Heart left ventricle (tissue), 16 donors: ENCODE measurements around the gene FKTN. TPM values are rescaled to one million over a fixed set of nuclear protein-coding genes. Genes with fewer than 3 reads are reported as not detected.

ENCODE experiments used
- ATAC-seq, 4 donors: fragments of 200-7000 bp; cut with Tn5 transposase; one replicate each; pipeline ENCODE4 v1.9.1; 2020 to 2022; ENCODE audit warnings: moderate library complexity in 4 of 4, mild to moderate bottlenecking in 3 of 4, moderate number of reproducible peaks in 1 of 4
- DNase-seq, 5 donors: peaks; one replicate each; pipeline ENCODE4 v3.0.0-alpha.2; 2020
- H3K27ac ChIP-seq, 12 donors: fragments of 200-600 bp; sonication (generic) in 4 of 12; one replicate each; pipeline versions ENCODE4 v1.5.0 to v1.8.0; 2016 to 2022; ENCODE audit warnings: mild to moderate bottlenecking in 2 of 12
- H3K27me3 ChIP-seq, 9 donors: fragments of 200-600 bp; sonication (generic) in 2 of 9; one replicate each; pipeline versions ENCODE4 v1.5.1 to v1.8.0; 2016 to 2022; ENCODE audit warnings: mild to moderate bottlenecking in 3 of 9
- H3K36me3 ChIP-seq, 9 donors: fragments of 200-600 bp; sonication (generic) in 2 of 9; one replicate each; pipeline versions ENCODE4 v1.5.0 to v1.8.0; 2018 to 2022; ENCODE audit warnings: mild to moderate bottlenecking in 2 of 9
- H3K4me1 ChIP-seq, 12 donors: fragments of 200-600 bp; sonication (generic) in 4 of 12; one replicate each; pipeline versions ENCODE4 v1.5.0 to v1.8.0; 2016 to 2022; ENCODE audit warnings: mild to moderate bottlenecking in 3 of 12
- H3K4me3 ChIP-seq, 12 donors: fragments of 200-600 bp; sonication (generic) in 4 of 12; one replicate each; pipeline versions ENCODE4 v1.5.0 to v1.8.0; 2017 to 2022; ENCODE audit warnings: mild to moderate bottlenecking in 9 of 12, moderate library complexity in 4 of 12
- H3K9me3 ChIP-seq, 12 donors: fragments of 200-600 bp; sonication (generic) in 4 of 12; one replicate each; pipeline versions ENCODE4 v1.5.0 to v1.8.0; 2016 to 2022; ENCODE audit warnings: mild to moderate bottlenecking in 1 of 12
- POLR2A ChIP-seq, 2 donors: fragments of 450-650 bp; IDR thresholded peaks; one replicate each; pipeline ENCODE4 v1.6.1; 2017; ENCODE audit warnings: antibody characterized with exemption in 2 of 2, mild to moderate bottlenecking in 2 of 2, moderate library complexity in 2 of 2
- WGBS, 4 donors: extraction: QIAGEN DNeasy Blood & Tissue Kit in 2 of 4; methylation state at CpG; one replicate each; pipeline versions ENCODE4 v1.1.5 to v1.1.7; 2013 to 2018; 5-methylcytosine and 5-hydroxymethylcytosine counted together
- intact Hi-C, 10 donors: fragments of 100-400 bp; cut with DNase I; formaldehyde crosslinking; loops; one replicate each; pipeline versions ENCODE4 v1.11.1 to v1.14.2; 2022
- polyA plus RNA-seq, 2 donors: library from polyadenylated mRNA; stranded (reverse); fragments of 200-250 nt; gene quantifications; one replicate each; pipeline ENCODE4 v1.2.3, GENCODE V29; 2013
- total RNA-seq, 9 donors: library from RNA; depleted of rRNA in 2 of 9; stranded (reverse); fragments of >200 nt in 2 of 9; fragmentation: NEBNext Ultra II Directional in 3 of 9; extraction: Animal tissue kit (Norgen Biotek cat#: 25700) in 3 of 9; gene quantifications; one replicate each; pipeline versions ENCODE4 v1.1.0 to v1.2.4, GENCODE V29; 2016 to 2023
- TF ChIP-seq, protein P1 (sequence below), 12 donors: fragments of 200-600 bp; sonication (generic) in 4 of 12; IDR thresholded peaks; one replicate each; pipeline versions ENCODE4 v1.5.0 to v1.8.0; 2018 to 2022; ENCODE audit warnings: antibody characterized with exemption in 12 of 12, mild to moderate bottlenecking in 5 of 12
- donor health status: ischemic (EF 13 %, LVEDD 7.1; RV severe dilation, severe dysfunction).
- donor health status: healthy with polysubstance abuse.
- donor health status: DM: no; HTN: yes; CAD: no.
- donor health status: DM: no; HTN: no; CAD: no.
- donor health status: ischemic (EF 25% LVEDD 6.9; RV normal size, moderate dysfunction).
- donor health status: ischemic (EF 25% LVEDD 5.7; RV mildly dilated, moderate dysfunction).
- donor health status: healthy.
- donor health status: DM: yes; HTN: yes; CAD: no.
- donor health status: ischemic (EF 35%, LVEDD 5.7; RV mildly dilated, moderate dysfunction).
- donor health status: nonischemic (EF 11% LVEDD 7.7; RV severe dilation, severe dysfunction).
- donor health status: DM: yes; HTN: yes; CAD: no.
- donor health status: PGD.
- donor health status: ischemic (EF 29% LVEDD 5.4; RV normal size, mild dysfunction).
- donor health status: nonischemic (EF 23%, LVEDD 6.1; RV moderate dilation, normal function).

The FKTN gene
- total and polyA plus RNA-seq, 11 donors = 2.3 to 12.9 (median 6.9) TPM

DNA sequence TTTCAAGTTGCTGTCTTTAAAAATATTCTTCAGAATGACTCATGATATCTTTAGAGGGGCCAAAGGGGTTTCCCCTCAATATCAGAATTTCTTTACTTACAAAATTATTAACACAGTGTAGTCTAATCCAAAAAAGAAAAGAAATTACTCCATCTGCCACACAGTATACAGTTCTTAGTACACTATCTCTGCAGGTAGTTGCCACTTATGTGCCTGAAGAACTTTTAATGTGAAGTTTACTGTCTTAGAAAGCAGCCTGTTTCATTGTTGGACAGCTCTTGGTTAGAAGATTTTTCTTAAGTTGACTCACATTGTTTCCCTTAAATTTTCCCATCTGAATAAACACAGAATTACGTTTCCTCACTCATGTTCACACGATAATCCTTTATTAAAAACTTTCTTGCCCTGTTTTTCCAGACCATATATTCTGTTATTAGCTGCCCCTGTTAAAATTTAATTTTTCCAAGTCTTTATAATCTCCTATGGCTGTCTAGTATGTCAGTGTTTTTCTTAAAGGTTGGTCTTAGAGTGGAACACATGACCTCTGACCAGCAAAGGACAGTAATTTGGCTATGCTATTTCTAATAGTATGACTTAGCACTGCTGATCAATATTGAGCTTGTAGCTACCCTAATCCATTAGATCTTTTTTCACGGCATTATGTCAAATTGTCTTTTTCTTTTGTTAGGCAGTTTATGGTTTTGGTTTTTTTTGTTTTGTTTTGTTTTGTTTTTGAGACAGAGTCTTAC, 21.8 kb upstream of the FKTN start:
- 93 to 97% (median 94%) methylated on average over 3 of the region's 3 CpGs for WGBS, 4 donors
- Histone ChIP-seq H3K9me3 (no peaks in the 10 kb centered on the region), H3K27me3 (no peaks in the 10 kb centered on the region), H3K4me3 (no peak overlapping the region), H3K4me1 (no peaks in the 10 kb centered on the region), H3K36me3 (peaks cover 0 to 26% (median 12%) of the 10 kb centered on the region in 9 donors), H3K27ac (no peak overlapping the region)
- intact Hi-C loops = no loop called here
- no peak for ATAC-seq
- TF ChIP-seq, protein P1, sequence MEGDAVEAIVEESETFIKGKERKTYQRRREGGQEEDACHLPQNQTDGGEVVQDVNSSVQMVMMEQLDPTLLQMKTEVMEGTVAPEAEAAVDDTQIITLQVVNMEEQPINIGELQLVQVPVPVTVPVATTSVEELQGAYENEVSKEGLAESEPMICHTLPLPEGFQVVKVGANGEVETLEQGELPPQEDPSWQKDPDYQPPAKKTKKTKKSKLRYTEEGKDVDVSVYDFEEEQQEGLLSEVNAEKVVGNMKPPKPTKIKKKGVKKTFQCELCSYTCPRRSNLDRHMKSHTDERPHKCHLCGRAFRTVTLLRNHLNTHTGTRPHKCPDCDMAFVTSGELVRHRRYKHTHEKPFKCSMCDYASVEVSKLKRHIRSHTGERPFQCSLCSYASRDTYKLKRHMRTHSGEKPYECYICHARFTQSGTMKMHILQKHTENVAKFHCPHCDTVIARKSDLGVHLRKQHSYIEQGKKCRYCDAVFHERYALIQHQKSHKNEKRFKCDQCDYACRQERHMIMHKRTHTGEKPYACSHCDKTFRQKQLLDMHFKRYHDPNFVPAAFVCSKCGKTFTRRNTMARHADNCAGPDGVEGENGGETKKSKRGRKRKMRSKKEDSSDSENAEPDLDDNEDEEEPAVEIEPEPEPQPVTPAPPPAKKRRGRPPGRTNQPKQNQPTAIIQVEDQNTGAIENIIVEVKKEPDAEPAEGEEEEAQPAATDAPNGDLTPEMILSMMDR (IDR thresholded peaks at IDR 0.05) = no peak
- no peak for TF ChIP-seq POLR2A (IDR thresholded peaks at IDR 0.05)
- no peak for DNase-seq

DNA sequence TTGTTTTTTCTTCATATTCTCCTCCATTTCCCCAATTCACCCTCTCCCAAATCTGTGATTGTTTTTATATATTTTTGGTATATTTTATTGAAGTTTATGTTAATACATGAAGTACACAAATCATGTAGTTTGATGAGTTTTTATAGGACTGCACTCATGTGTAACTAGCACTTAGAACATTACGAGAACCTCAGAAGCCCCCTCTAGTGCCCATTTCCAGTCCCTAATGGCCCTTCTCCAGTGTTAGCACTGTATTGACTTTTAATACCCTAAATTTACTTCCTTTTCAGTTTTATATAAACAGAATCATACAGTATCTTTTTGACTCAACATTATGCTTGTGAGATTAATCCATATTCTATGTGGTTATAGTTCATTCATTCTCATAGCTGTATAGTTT, 18.5 kb upstream of the FKTN start:
- Histone ChIP-seq H3K27ac (no peak overlapping the region), H3K4me3 (no peak overlapping the region), H3K9me3 (no peaks in the 10 kb centered on the region), H3K36me3 (peaks cover 0 to 24% (median 11%) of the 10 kb centered on the region in 9 donors), H3K4me1 (no peaks in the 10 kb centered on the region), H3K27me3 (no peaks in the 10 kb centered on the region)
- no peak for ATAC-seq
- 96 to 100% (median 97%) methylated on average over 1 of the region's 1 CpG for WGBS, 4 donors
- DNase-seq = no peak
- intact Hi-C loops = no loop called here
- TF ChIP-seq POLR2A (IDR thresholded peaks at IDR 0.05) = no peak
- TF ChIP-seq, protein P1 (IDR thresholded peaks at IDR 0.05) = no peak

DNA sequence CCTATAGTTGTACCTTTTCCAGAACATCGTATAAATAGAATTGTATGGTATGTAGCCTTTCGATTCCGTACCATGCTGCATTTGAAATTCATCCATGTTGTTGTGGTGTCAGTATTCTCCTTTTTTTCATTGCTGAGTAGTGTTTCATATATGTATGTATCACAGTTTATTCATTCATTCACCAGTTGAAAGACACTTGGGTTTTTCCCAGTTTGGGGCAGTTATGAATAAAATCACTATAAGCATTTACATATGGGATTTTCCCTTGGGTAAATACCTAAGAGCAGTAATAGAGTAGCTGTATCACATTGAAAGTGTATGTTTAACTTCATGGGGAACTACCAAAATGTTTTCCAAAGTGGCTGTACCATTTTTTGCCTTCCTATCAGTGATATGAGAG, 16.1 kb upstream of the FKTN start:
- no peaks in the 10 kb centered on the region for H3K27me3 ChIP-seq
- H3K4me1 ChIP-seq = no peaks in the 10 kb centered on the region
- no peak overlapping the region for H3K27ac ChIP-seq
- ATAC-seq (no peak), DNase-seq (no peak)
- no peaks in the 10 kb centered on the region for H3K9me3 ChIP-seq
- peaks cover 0 to 6% (median 0%) of the 10 kb centered on the region in 9 donors for H3K36me3 ChIP-seq
- WGBS, 4 donors = 97 to 100% (median 98%) methylated on average over 3 of the region's 3 CpGs
- no peak for TF ChIP-seq POLR2A (IDR thresholded peaks at IDR 0.05)
- TF ChIP-seq, protein P1 (IDR thresholded peaks at IDR 0.05) = no peak
- no peak overlapping the region for H3K4me3 ChIP-seq
- intact Hi-C loops = no loop called here

DNA sequence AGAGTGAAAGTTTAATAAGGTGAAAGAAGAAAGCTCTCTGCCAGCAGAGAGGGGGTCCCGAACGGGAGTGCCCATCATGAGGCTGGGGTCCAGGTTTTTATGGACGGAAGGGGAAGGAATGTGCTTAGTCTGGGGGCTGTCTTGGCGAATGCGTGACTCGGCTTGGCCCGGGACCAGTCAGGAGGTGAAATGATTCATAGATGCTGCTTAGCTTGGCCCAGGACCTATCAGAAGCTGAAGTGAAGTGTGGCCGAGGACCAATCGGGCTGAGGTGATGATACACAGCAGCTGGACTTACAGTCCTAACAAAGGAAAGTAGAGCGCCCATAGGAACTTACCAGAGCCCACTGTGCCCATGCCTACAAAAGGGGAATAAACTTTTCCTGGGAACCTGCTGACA, 3.9 kb upstream of the FKTN start:
- ATAC-seq (peak in 2 of 4 donors; percentile 17 to 19), DNase-seq (peak in 3 of 5 donors; percentile 23 to 55 (median 38))
- intact Hi-C loops = loop anchor here in 2 of 10 donors (10.0 kb wide), 1 partner anchor 129 kb away; no protein-coding TSS in a partner anchor
- no peak overlapping the region for H3K27ac ChIP-seq
- TF ChIP-seq, protein P1 (IDR thresholded peaks at IDR 0.05) = no peak
- TF ChIP-seq POLR2A (IDR thresholded peaks at IDR 0.05) = no peak
- WGBS, 4 donors = 69 to 83% (median 75%) methylated on average over 10 of the region's 10 CpGs
- H3K4me1 ChIP-seq = peaks cover 0 to 9% (median 6%) of the 10 kb centered on the region in 12 donors
- no peak overlapping the region for H3K4me3 ChIP-seq
- no peaks in the 10 kb centered on the region for H3K27me3 ChIP-seq
- H3K9me3 ChIP-seq = no peaks in the 10 kb centered on the region
- H3K36me3 ChIP-seq = no peaks in the 10 kb centered on the region
